K562 (cell line): ENCODE results near the gene DOK7. TPM values are rescaled to one million over a fixed set of nuclear protein-coding genes. Genes with fewer than 3 reads are reported as not detected.

ENCODE experiments used
- ATAC-seq: fragments of 200-7000 bp; cut with Tn5 transposase; 3 replicates; pipeline ENCODE4 v1.9.1; 2020; ENCODE audit warnings: moderate library complexity
- BruUV-seq: library from RNA; stranded (reverse); fragments of 400-500 nt; replicated peaks from 2 replicates; lab custom pipeline; 2021; lab: Mats Ljungman, UMichigan
- CTCF ChIA-PET: fragments of 300-600 bp; formaldehyde crosslinking; extraction: SDS; loops from one replicate; lab custom pipeline; 2021; ENCODE audit warnings: low intra/inter-chr PET ratio; lab: Yijun Ruan, JAX
- POLR2A ChIA-PET: fragments of 300-600, 350-650 bp; sonication (Branson Sonifier 250); formaldehyde crosslinking; extraction: SDS; loops from one replicate; lab custom pipeline; 2021; ENCODE audit warnings: antibody characterized with exemption, inconsistent platforms; lab: Yijun Ruan, JAX
- DNase-seq, 4 experiments: peaks; one replicate each; pipeline versions ENCODE4 v3.0.0 to v3.0.0-alpha.2; 2011 to 2018; ENCODE audit warnings: low spot score in 3 of 4, mixed read lengths in 3 of 4; ENCODE audit errors: extremely low read depth in 1 of 4
- FAIRE-seq: peaks from 2 replicates; lab custom pipeline; 2011; peaks lifted over from hg19 to GRCh38; lab: Jason Lieb, UNC
- H2AFZ ChIP-seq: 2 replicates; pipeline ENCODE4 v1.6.0; 2011; ENCODE audit warnings: low read depth, low read length, control low read depth, inconsistent platforms
- H3K27ac ChIP-seq: fragments of 200-600 bp; 3 replicates; pipeline ENCODE4 v1.8.0; 2011; ENCODE audit warnings: low read depth, mild to moderate bottlenecking, control low read depth, inconsistent platforms, low read length, moderate library complexity, mixed read lengths; ENCODE audit errors: extremely low read depth
- H3K27me3 ChIP-seq, 2 experiments: fragments of 300-600 bp in 1 of 2; 2 replicates in 1 of 2; 3 replicates in 1 of 2; pipeline versions ENCODE4 v1.6.0 to v1.8.0; 2011; ENCODE audit warnings: inconsistent platforms in 2 of 2, low read length in 2 of 2, mild to moderate bottlenecking in 1 of 2, mixed read lengths in 1 of 2, moderate library complexity in 1 of 2; ENCODE audit not compliant: control insufficient read depth in 2 of 2, insufficient read depth in 2 of 2
- H3K36me3 ChIP-seq: fragments of 300-600 bp; 3 replicates; pipeline ENCODE4 v1.8.0; 2011; ENCODE audit warnings: mild to moderate bottlenecking, low read length, inconsistent platforms; ENCODE audit not compliant: control insufficient read depth, insufficient read depth
- H3K4me1 ChIP-seq, 2 experiments: fragments of 200-600 bp in 1 of 2; replicated peaks in 1 of 2; 2 replicates in 1 of 2; 3 replicates in 1 of 2; pipeline versions ENCODE4 v1.5.1 to v1.8.0; 2011; ENCODE audit warnings: inconsistent platforms in 2 of 2, low read length in 2 of 2, mild to moderate bottlenecking in 1 of 2, mixed read lengths in 1 of 2, moderate library complexity in 1 of 2; ENCODE audit not compliant: control insufficient read depth in 2 of 2, insufficient read depth in 2 of 2
- H3K4me2 ChIP-seq: 2 replicates; pipeline ENCODE4 v1.6.1; 2011; ENCODE audit warnings: low read length, control low read depth, inconsistent platforms, mixed read lengths; ENCODE audit not compliant: insufficient read depth
- H3K4me3 ChIP-seq: fragments of 200-600 bp; sonication (generic), shearing (Covaris generic); 2 replicates; pipeline ENCODE4 v1.5.1; 2016; ENCODE audit warnings: control low read depth, inconsistent platforms
- H3K79me2 ChIP-seq: fragments of 200-600 bp; 3 replicates; pipeline ENCODE4 v1.8.0; 2011; ENCODE audit warnings: low read length, inconsistent platforms; ENCODE audit not compliant: control insufficient read depth, insufficient read depth
- H3K9ac ChIP-seq, 2 experiments: 2 replicates each; pipeline versions ENCODE4 v1.6.0 to v1.6.1; 2011; ENCODE audit warnings: low read depth in 2 of 2, low read length in 2 of 2, control low read depth in 1 of 2, inconsistent platforms in 1 of 2, mild to moderate bottlenecking in 1 of 2, mixed read lengths in 1 of 2; ENCODE audit not compliant: insufficient read depth in 1 of 2
- H3K9me1 ChIP-seq: one replicate; pipeline ENCODE4 v1.6.0; 2011; ENCODE audit warnings: inconsistent platforms, mild to moderate bottlenecking, low read length, moderate library complexity; ENCODE audit not compliant: control insufficient read depth, insufficient read depth
- H3K9me3 ChIP-seq: replicated peaks from 2 replicates; pipeline ENCODE4 v1.5.1; 2011; ENCODE audit warnings: low read depth, low read length, inconsistent platforms; ENCODE audit not compliant: control insufficient read depth, insufficient read depth
- H4K20me1 ChIP-seq: replicated peaks from 2 replicates; pipeline ENCODE4 v1.6.1; 2011; ENCODE audit warnings: low read length, inconsistent platforms, mixed read lengths; ENCODE audit not compliant: control insufficient read depth, insufficient read depth
- BRD9 ChIP-seq: fragments of 450-650 bp; IDR thresholded peaks from 2 replicates; pipeline ENCODE4 v1.6.1; 2018; ENCODE audit warnings: low read depth; ENCODE audit not compliant: partially characterized antibody
- ETV6 ChIP-seq, 3 experiments: fragments of 150-350 bp in 1 of 3; sonication (generic) in 1 of 3; formaldehyde crosslinking in 1 of 3; IDR thresholded peaks; 2 replicates each; pipeline versions ENCODE4 v1.6.1 to v1.8.0; 2014 to 2022; ENCODE audit warnings: borderline replicate concordance in 2 of 3, low read depth in 2 of 3, antibody characterized with exemption in 1 of 3, low read length in 1 of 3, mild to moderate bottlenecking in 1 of 3, missing genetic modification reagents in 1 of 3
- KDM2B ChIP-seq: fragments of 250-450 bp; sonication (Bioruptor Pico); IDR thresholded peaks from 2 replicates; pipeline ENCODE4 v1.8.0; 2021; ENCODE audit warnings: mild to moderate bottlenecking, moderate library complexity
- MLLT1 ChIP-seq, 2 experiments: fragments of 450-650 bp; IDR thresholded peaks; 2 replicates each; pipeline ENCODE4 v1.6.1; 2016
- RUNX1 ChIP-seq: sonication (generic); IDR thresholded peaks from 2 replicates; pipeline ENCODE4 v1.6.1; 2016; ENCODE audit warnings: antibody characterized with exemption, low read depth
- SAFB2 ChIP-seq: fragments of 200-400 bp; formaldehyde crosslinking; IDR thresholded peaks from 2 replicates; pipeline ENCODE4 v1.6.1; 2018; ENCODE audit warnings: borderline replicate concordance, low read length, low read depth, moderate library complexity; ENCODE audit not compliant: severe bottlenecking
- TAF9B ChIP-seq: fragments of 450-650 bp; IDR thresholded peaks from 2 replicates; pipeline ENCODE4 v1.6.1; 2018; ENCODE audit warnings: mild to moderate bottlenecking; ENCODE audit not compliant: partially characterized antibody
- XRCC4 ChIP-seq: IDR thresholded peaks from one replicate; pipeline ENCODE4 v1.6.1; 2011; ENCODE audit not compliant: insufficient read depth, insufficient read length; ENCODE audit errors: extremely low read depth
- WGBS: fragments of 100-300 bp; shearing (Covaris generic); methylation state at CpG from one replicate; pipeline ENCODE4 v1.1.6; 2016; ENCODE audit warnings: low coverage, mixed read lengths; ENCODE audit not compliant: insufficient coverage; ENCODE audit errors: missing lambda C conversion rate; 5-methylcytosine and 5-hydroxymethylcytosine counted together
- in situ Hi-C: fragments of 300-500 bp; cut with MboI; formaldehyde crosslinking; loops from 4 replicates; pipeline ENCODE4 v1.15.0; 2018; ENCODE audit warnings: inconsistent platforms, mixed read lengths
- intact Hi-C: fragments of 100-400 bp; cut with micrococcal nuclease; formaldehyde crosslinking; loops from 2 replicates; pipeline ENCODE4 v1.14.2; 2022
- polyA plus RNA-seq, 8 experiments: library from polyadenylated mRNA; depleted of rRNA in 4 of 8; stranded (reverse) in 5 of 8; unstranded in 3 of 8; fragments of >200 nt; fragmentation: Nextera tagmentation in 2 of 8; fragmentation: Illumina TruSeq in 1 of 8; extraction: Ambion mirVana in 2 of 8; extraction: Trizol in 1 of 8; gene quantifications; 2 replicates each; pipeline versions ENCODE4 v1.2.1 to v1.2.3, GENCODE V29; 2011 to 2014; ENCODE audit warnings: inconsistent platforms in 1 of 8, missing spikeins in 1 of 8
- total RNA-seq, 7 experiments: library from RNA; depleted of rRNA in 6 of 7; stranded (reverse); fragments of >200 nt in 6 of 7; fragmentation: Illumina TruSeq in 2 of 7; extraction: Trizol in 2 of 7; gene quantifications; 2 replicates each; pipeline versions ENCODE4 v1.2.1 to v1.2.3, GENCODE V29; 2011 to 2021; ENCODE audit warnings: low replicate concordance in 1 of 7
- TF ChIP-seq, protein P1 (sequence below): sonication (generic); formaldehyde crosslinking; IDR thresholded peaks from 2 replicates; pipeline ENCODE4 v1.8.1; 2023; ENCODE audit warnings: missing genetic modification reagents, mild to moderate bottlenecking, borderline replicate concordance

DOK7 gene
- total and polyA plus RNA-seq, 9 of the 15 experiments (the other 6 are each of a cell fraction or from before 2014, with no cell fraction given), result not detected

DNA sequence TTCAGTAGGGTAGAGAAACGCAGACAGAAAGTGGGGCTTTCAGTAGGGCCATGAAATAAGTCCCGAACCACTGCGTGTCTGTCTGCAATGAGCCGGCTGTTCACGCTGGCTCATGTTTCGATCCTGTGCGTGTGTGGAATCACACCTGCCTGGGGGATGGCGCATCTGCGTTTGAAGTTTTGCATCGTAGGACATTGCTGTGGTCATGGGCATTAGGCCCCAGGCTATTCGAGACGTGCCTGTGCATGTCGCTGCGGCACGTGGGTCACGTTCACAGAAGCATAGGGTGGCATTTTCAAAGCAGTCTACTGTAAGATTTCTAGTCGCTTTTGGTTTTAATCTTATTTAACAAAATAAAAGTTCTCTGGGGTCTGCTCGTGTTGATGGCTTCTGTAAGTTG is 46.8 kb upstream of the DOK7 start:
- H3K9me1 ChIP-seq, result no peaks in the 10 kb centered on the region
- FAIRE-seq (no peak), ATAC-seq (no peak), DNase-seq (no peak)
- H3K4me1 ChIP-seq, result peaks cover 0 to 19% of the 10 kb centered on the region in 2 experiments; a peak in 1 of 5 replicates
- in situ Hi-C loops (no loop called here), intact Hi-C loops (no loop called here)
- 48% methylated on average over 18 of the region's 18 CpGs for WGBS
- no peaks in the 10 kb centered on the region for H3K9me3 ChIP-seq
- no peak for TF ChIP-seq SAFB2
- no peak for TF ChIP-seq TAF9B
- no peak overlapping the region for H3K4me2 ChIP-seq
- H3K79me2 ChIP-seq, result no peaks in the 10 kb centered on the region
- ChIA-PET CTCF (no interaction called here), POLR2A (no interaction called here)
- no peak overlapping the region for H3K27ac ChIP-seq
- no peak overlapping the region for H3K9ac ChIP-seq
- H4K20me1 ChIP-seq, result peaks cover 12% of the 10 kb centered on the region
- no TSS peak for BruUV-seq
- no peaks in the 10 kb centered on the region for H3K36me3 ChIP-seq
- H2AFZ ChIP-seq, result no peak overlapping the region
- peaks cover 20 to 40% of the 10 kb centered on the region in 2 experiments for H3K27me3 ChIP-seq
- no peak overlapping the region for H3K4me3 ChIP-seq

DNA sequence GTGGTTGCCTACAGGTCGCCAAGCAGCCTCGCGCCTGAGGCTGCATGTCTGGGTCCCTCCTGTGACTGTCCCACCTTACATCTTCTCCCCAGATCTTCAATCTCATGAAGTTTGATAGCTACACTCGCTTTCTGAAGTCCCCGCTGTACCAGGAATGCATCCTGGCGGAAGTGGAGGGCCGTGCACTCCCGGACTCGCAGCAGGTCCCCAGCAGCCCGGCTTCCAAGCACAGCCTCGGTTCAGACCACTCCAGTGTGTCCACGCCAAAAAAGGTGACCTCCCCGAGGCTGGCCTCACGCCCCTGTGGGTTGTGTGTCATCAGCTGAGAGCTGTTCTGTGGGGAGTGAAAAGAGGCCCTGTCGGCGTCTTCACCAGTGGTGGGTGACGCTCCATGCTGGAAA is 46.3 kb upstream of the DOK7 start:
- 61% methylated on average over 16 of the region's 17 CpGs for WGBS
- Histone ChIP-seq H3K9me3 (no peaks in the 10 kb centered on the region), H3K27ac (no peak overlapping the region), H3K36me3 (no peaks in the 10 kb centered on the region), H3K9me1 (no peaks in the 10 kb centered on the region), H2AFZ (no peak overlapping the region), H4K20me1 (peaks cover 13% of the 10 kb centered on the region), H3K4me1 (peaks cover 0 to 19% of the 10 kb centered on the region in 2 experiments; a peak in 1 of 5 replicates), H3K4me2 (no peak overlapping the region), H3K27me3 (peaks cover 14 to 39% of the 10 kb centered on the region in 2 experiments), H3K9ac (no peak overlapping the region), H3K79me2 (no peaks in the 10 kb centered on the region), H3K4me3 (no peak overlapping the region)
- no TSS peak for BruUV-seq
- CTCF ChIA-PET, result no interaction called here
- POLR2A ChIA-PET, result interaction anchor here (0.7 kb wide), 1 partner anchor 276 kb away, joined by 3 read pairs; no protein-coding TSS in a partner anchor
- DNase-seq, result no peak
- FAIRE-seq, result no peak
- ATAC-seq, result no peak
- intact Hi-C loops, result no loop called here
- in situ Hi-C loops, result no loop called here
- no peak for TF ChIP-seq XRCC4
- no peak for TF ChIP-seq MLLT1 (IDR thresholded peaks at IDR 0.05)
- no peak for TF ChIP-seq KDM2B (CRISPR knock-in tag)
- TF ChIP-seq, protein P1, sequence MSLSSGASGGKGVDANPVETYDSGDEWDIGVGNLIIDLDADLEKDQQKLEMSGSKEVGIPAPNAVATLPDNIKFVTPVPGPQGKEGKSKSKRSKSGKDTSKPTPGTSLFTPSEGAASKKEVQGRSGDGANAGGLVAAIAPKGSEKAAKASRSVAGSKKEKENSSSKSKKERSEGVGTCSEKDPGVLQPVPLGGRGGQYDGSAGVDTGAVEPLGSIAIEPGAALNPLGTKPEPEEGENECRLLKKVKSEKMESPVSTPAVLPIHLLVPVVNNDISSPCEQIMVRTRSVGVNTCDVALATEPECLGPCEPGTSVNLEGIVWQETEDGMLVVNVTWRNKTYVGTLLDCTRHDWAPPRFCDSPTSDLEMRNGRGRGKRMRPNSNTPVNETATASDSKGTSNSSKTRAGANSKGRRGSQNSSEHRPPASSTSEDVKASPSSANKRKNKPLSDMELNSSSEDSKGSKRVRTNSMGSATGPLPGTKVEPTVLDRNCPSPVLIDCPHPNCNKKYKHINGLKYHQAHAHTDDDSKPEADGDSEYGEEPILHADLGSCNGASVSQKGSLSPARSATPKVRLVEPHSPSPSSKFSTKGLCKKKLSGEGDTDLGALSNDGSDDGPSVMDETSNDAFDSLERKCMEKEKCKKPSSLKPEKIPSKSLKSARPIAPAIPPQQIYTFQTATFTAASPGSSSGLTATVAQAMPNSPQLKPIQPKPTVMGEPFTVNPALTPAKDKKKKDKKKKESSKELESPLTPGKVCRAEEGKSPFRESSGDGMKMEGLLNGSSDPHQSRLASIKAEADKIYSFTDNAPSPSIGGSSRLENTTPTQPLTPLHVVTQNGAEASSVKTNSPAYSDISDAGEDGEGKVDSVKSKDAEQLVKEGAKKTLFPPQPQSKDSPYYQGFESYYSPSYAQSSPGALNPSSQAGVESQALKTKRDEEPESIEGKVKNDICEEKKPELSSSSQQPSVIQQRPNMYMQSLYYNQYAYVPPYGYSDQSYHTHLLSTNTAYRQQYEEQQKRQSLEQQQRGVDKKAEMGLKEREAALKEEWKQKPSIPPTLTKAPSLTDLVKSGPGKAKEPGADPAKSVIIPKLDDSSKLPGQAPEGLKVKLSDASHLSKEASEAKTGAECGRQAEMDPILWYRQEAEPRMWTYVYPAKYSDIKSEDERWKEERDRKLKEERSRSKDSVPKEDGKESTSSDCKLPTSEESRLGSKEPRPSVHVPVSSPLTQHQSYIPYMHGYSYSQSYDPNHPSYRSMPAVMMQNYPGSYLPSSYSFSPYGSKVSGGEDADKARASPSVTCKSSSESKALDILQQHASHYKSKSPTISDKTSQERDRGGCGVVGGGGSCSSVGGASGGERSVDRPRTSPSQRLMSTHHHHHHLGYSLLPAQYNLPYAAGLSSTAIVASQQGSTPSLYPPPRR (CRISPR knock-in tag), result no peak
- TF ChIP-seq ETV6 (IDR thresholded peaks at IDR 0.05; ENCODE audit: borderline replicate concordance in 1 of 2, low read depth in 2 of 2, low read length in 1 of 2), result no peak
- TF ChIP-seq ETV6 (CRISPR knock-in tag; IDR thresholded peaks at IDR 0.05; ENCODE audit: borderline replicate concordance), result no peak
- TF ChIP-seq BRD9, result no peak
- no peak for TF ChIP-seq RUNX1
